IMR-90 (cell line): Measurements from ENCODE around the gene RB1. TPM values are rescaled to one million over a fixed set of nuclear protein-coding genes. Genes with fewer than 3 reads are reported as not detected.

Experiments used
- ATAC-seq: fragments of 200-7000 bp; cut with Tn5 transposase; 2 replicates; pipeline ENCODE4 v1.9.1; 2020; ENCODE audit warnings: low read depth, mild to moderate bottlenecking, moderate library complexity
- BruUV-seq: library from RNA; stranded (reverse); fragments of 400-500 nt; replicated peaks from 2 replicates; lab custom pipeline; 2021; lab: Mats Ljungman, UMichigan
- CTCF ChIA-PET: fragments of 300-600 bp; formaldehyde crosslinking; extraction: SDS; loops from one replicate; lab custom pipeline; 2021; ENCODE audit warnings: antibody characterized with exemption; lab: Yijun Ruan, JAX
- POLR2A ChIA-PET: fragments of 300-600 bp; sonication (Branson Sonifier 250); formaldehyde crosslinking; loops from one replicate; lab custom pipeline; 2022; ENCODE audit warnings: antibody characterized with exemption; ENCODE audit not compliant: unreplicated experiment; lab: Charles Lee
- DNase-seq: peaks from one replicate; pipeline ENCODE4 v3.0.0; 2013
- H2AFZ ChIP-seq: replicated peaks from 2 replicates; pipeline ENCODE3; 2013; ENCODE audit warnings: low read length, mild to moderate bottlenecking; ENCODE audit not compliant: poor library complexity
- H2AK5ac ChIP-seq: 2 replicates; pipeline ENCODE4 v1.6.1; 2013; ENCODE audit warnings: low read depth, low read length, inconsistent platforms
- H2AK9ac ChIP-seq: replicated peaks from 2 replicates; pipeline ENCODE3; 2013; ENCODE audit warnings: mild to moderate bottlenecking, low read depth, low read length, moderate library complexity; ENCODE audit not compliant: poor library complexity
- H2BK120ac ChIP-seq: 2 replicates; pipeline ENCODE4 v1.6.1; 2013; ENCODE audit warnings: low read depth, low read length, inconsistent platforms
- H2BK15ac ChIP-seq: 3 replicates; pipeline ENCODE4 v1.6.1; 2013; ENCODE audit warnings: low read depth, low read length, inconsistent platforms
- H2BK20ac ChIP-seq: 2 replicates; pipeline ENCODE4 v1.6.1; 2013; ENCODE audit warnings: low read depth, mild to moderate bottlenecking, inconsistent platforms, low read length, moderate library complexity
- H2BK5ac ChIP-seq: 2 replicates; pipeline ENCODE4 v1.6.1; 2013; ENCODE audit warnings: mild to moderate bottlenecking, low read depth, low read length, inconsistent platforms; ENCODE audit not compliant: poor library complexity, severe bottlenecking
- H3K14ac ChIP-seq: replicated peaks from 2 replicates; pipeline ENCODE4 v1.6.1; 2013; ENCODE audit warnings: low read depth, low read length, inconsistent platforms
- H3K18ac ChIP-seq: 2 replicates; pipeline ENCODE4 v1.6.1; 2013; ENCODE audit warnings: low read depth, low read length, control low read depth
- H3K23ac ChIP-seq: 2 replicates; pipeline ENCODE4 v1.6.1; 2013; ENCODE audit warnings: low read depth, low read length, inconsistent platforms
- H3K27ac ChIP-seq: 2 replicates; pipeline ENCODE4 v1.5.1; 2013; ENCODE audit warnings: mild to moderate bottlenecking, control low read depth, low read length; ENCODE audit not compliant: insufficient read depth
- H3K27me3 ChIP-seq: 2 replicates; pipeline ENCODE4 v1.6.1; 2013; ENCODE audit warnings: low read length; ENCODE audit not compliant: control insufficient read depth, insufficient read depth
- H3K36me3 ChIP-seq: 2 replicates; pipeline ENCODE4 v1.6.1; 2013; ENCODE audit warnings: low read length, mixed read lengths; ENCODE audit not compliant: control insufficient read depth, insufficient read depth
- H3K4ac ChIP-seq: 2 replicates; pipeline ENCODE4 v1.6.1; 2013; ENCODE audit warnings: low read depth, low read length, inconsistent platforms
- H3K4me1 ChIP-seq: 2 replicates; pipeline ENCODE4 v1.6.1; 2013; ENCODE audit warnings: low read length, mixed read lengths; ENCODE audit not compliant: control insufficient read depth, insufficient read depth
- H3K4me2 ChIP-seq: 2 replicates; pipeline ENCODE4 v1.6.1; 2013; ENCODE audit warnings: low read depth, mild to moderate bottlenecking, control low read depth, low read length, moderate library complexity
- H3K4me3 ChIP-seq: 2 replicates; pipeline ENCODE4 v1.5.1; 2013; ENCODE audit warnings: low read depth, mild to moderate bottlenecking, control low read depth, low read length, moderate library complexity; ENCODE audit not compliant: insufficient read depth
- H3K56ac ChIP-seq: 2 replicates; pipeline ENCODE4 v1.6.1; 2013; ENCODE audit warnings: low read length, inconsistent platforms; ENCODE audit not compliant: insufficient read depth; ENCODE audit errors: extremely low read depth
- H3K79me1 ChIP-seq, 2 experiments: 2 replicates each; pipeline ENCODE4 v1.6.1; 2013; ENCODE audit warnings: low read length in 2 of 2, inconsistent platforms in 1 of 2, low read depth in 1 of 2
- H3K9ac ChIP-seq: 2 replicates; pipeline ENCODE4 v1.6.1; 2013; ENCODE audit warnings: low read depth, low read length, control low read depth
- H3K9me1 ChIP-seq: 2 replicates; pipeline ENCODE4 v1.6.1; 2013; ENCODE audit warnings: low read length, inconsistent platforms; ENCODE audit not compliant: insufficient read depth
- H3K9me3 ChIP-seq: 2 replicates; pipeline ENCODE4 v1.6.1; 2013; ENCODE audit warnings: low read length; ENCODE audit not compliant: control insufficient read depth, insufficient read depth
- H4K20me1 ChIP-seq: 2 replicates; pipeline ENCODE4 v1.6.1; 2013; ENCODE audit warnings: low read length, inconsistent platforms; ENCODE audit not compliant: insufficient read depth
- H4K5ac ChIP-seq: 2 replicates; pipeline ENCODE4 v1.6.1; 2013; ENCODE audit warnings: mild to moderate bottlenecking, low read depth, low read length, control low read depth
- H4K8ac ChIP-seq, 2 experiments: 2 replicates each; pipeline ENCODE4 v1.6.1; 2013; ENCODE audit warnings: low read depth in 2 of 2, low read length in 2 of 2, control low read depth in 1 of 2, inconsistent platforms in 1 of 2
- H4K91ac ChIP-seq: 2 replicates; pipeline ENCODE4 v1.6.1; 2013; ENCODE audit warnings: low read depth, low read length, inconsistent platforms; ENCODE audit not compliant: insufficient read depth
- BHLHE40 ChIP-seq: fragments of 150-350 bp; IDR thresholded peaks from 2 replicates; pipeline ENCODE4 v1.6.1; 2016; ENCODE audit warnings: mild to moderate bottlenecking, low read depth, low read length
- CEBPB ChIP-seq: IDR thresholded peaks from 2 replicates; pipeline ENCODE4 v1.6.1; 2012; ENCODE audit warnings: low read depth, low read length, improper control_type of control experiment
- MXI1 ChIP-seq: IDR thresholded peaks from 2 replicates; pipeline ENCODE4 v1.6.1; 2012; ENCODE audit warnings: low read depth, mild to moderate bottlenecking, low read length, moderate library complexity, borderline replicate concordance
- WGBS, 2 experiments: methylation state at CpG; one replicate each; pipeline versions ENCODE4 v1.1.5 to v1.1.7; 2013; ENCODE audit warnings: missing lambda C conversion rate in 2 of 2; ENCODE audit not compliant: insufficient read length in 1 of 2; ENCODE audit errors: extremely low coverage in 2 of 2; 5-methylcytosine and 5-hydroxymethylcytosine counted together
- dilution Hi-C: fragments of 300-500 bp; cut with HindIII; formaldehyde crosslinking; loops from one replicate; pipeline ENCODE4 v1.14.3; 2018; ENCODE audit warnings: low sequenced_read_pairs; ENCODE audit not compliant: unreplicated experiment
- in situ Hi-C: fragments of 300-500 bp; cut with MboI; formaldehyde crosslinking; loops from 3 replicates; pipeline ENCODE4 v1.14.3; 2019; ENCODE audit warnings: low sequenced_read_pairs, inconsistent platforms, mixed read lengths
- intact Hi-C: fragments of 100-400 bp; cut with micrococcal nuclease; formaldehyde crosslinking; loops from 2 replicates; pipeline ENCODE4 v1.10.0; 2022
- polyA plus RNA-seq, 3 experiments: library from polyadenylated mRNA; depleted of rRNA; stranded (reverse); fragments of >200 nt; gene quantifications; 2 replicates each; pipeline ENCODE4 v1.2.3, GENCODE V29; 2012; ENCODE audit warnings: low replicate concordance in 1 of 3
- total RNA-seq: library from RNA; depleted of rRNA; stranded (reverse); fragments of >200 nt; gene quantifications from 2 replicates; pipeline ENCODE4 v1.2.3, GENCODE V29; 2012
- TF ChIP-seq, protein P1 (sequence below): conservative IDR thresholded peaks from 2 replicates; pipeline ENCODE4 v1.5.1; 2012; ENCODE audit warnings: mild to moderate bottlenecking, low read depth, low read length, improper control_type of control experiment

The RB1 gene
- total and polyA plus RNA-seq, 2 of the 4 experiments (the other 2 are of a cell fraction) = 11.4 to 15.4 TPM

- no CpG with 5 or more reads among the region's 1 CpG for WGBS, 2 experiments
- no TSS peak for BruUV-seq
- CTCF ChIA-PET = no interaction called here
- no peak for DNase-seq
- Histone ChIP-seq H3K9ac (no peak overlapping the region), H4K8ac (no peak overlapping the region), H3K4me2 (no peak overlapping the region), H3K4me3 (no peak overlapping the region), H3K27ac (no peak overlapping the region), H2BK20ac (no peak overlapping the region), H4K5ac (no peak overlapping the region), H2BK5ac (no peak overlapping the region), H2AK5ac (no peak overlapping the region), H2BK15ac (no peak overlapping the region), H3K27me3 (no peaks in the 10 kb centered on the region), H3K79me1 (peaks cover 0 to 3% of the 10 kb centered on the region in 2 experiments; a peak in 1 of 4 replicates), H4K20me1 (no peaks in the 10 kb centered on the region), H3K9me3 (no peaks in the 10 kb centered on the region), H3K9me1 (peaks cover 3% of the 10 kb centered on the region; the same call in 1 of the 2 replicates), H3K18ac (no peak overlapping the region), H2BK120ac (no peak overlapping the region), H3K14ac (no peak overlapping the region), H3K36me3 (peaks cover 1% of the 10 kb centered on the region; the same call in 1 of the 2 replicates), H3K23ac (no peak overlapping the region), H2AFZ (no peak overlapping the region), H3K4me1 (no peaks in the 10 kb centered on the region), H3K4ac (no peak overlapping the region), H3K56ac (no peak overlapping the region), H4K91ac (no peak overlapping the region), H2AK9ac (no peak overlapping the region)
- POLR2A ChIA-PET = no interaction called here
- in situ Hi-C loops (no loop called here), intact Hi-C loops (no loop called here), dilution Hi-C loops (no loop called here)
- TF ChIP-seq BHLHE40 (no peak), MXI1 (no peak), CEBPB (no peak)
- TF ChIP-seq, protein P1, sequence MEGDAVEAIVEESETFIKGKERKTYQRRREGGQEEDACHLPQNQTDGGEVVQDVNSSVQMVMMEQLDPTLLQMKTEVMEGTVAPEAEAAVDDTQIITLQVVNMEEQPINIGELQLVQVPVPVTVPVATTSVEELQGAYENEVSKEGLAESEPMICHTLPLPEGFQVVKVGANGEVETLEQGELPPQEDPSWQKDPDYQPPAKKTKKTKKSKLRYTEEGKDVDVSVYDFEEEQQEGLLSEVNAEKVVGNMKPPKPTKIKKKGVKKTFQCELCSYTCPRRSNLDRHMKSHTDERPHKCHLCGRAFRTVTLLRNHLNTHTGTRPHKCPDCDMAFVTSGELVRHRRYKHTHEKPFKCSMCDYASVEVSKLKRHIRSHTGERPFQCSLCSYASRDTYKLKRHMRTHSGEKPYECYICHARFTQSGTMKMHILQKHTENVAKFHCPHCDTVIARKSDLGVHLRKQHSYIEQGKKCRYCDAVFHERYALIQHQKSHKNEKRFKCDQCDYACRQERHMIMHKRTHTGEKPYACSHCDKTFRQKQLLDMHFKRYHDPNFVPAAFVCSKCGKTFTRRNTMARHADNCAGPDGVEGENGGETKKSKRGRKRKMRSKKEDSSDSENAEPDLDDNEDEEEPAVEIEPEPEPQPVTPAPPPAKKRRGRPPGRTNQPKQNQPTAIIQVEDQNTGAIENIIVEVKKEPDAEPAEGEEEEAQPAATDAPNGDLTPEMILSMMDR = no peak
- no peak for ATAC-seq
These were observed 43.0 kb downstream of the RB1 start for GRCh38 chr13:48346583-48346982.
